Endothelial cell of umbilical vein (primary cell): ENCODE measurements around the gene GABRB2.

Source experiments
- CTCF ChIP-seq, 2 donors: IDR thresholded peaks; 1 replicate in 1 of 2; 2 replicates in 1 of 2; pipeline ENCODE4 v1.5.1; 2011; ENCODE audit warnings: low read length in 2 of 2, mild to moderate bottlenecking in 2 of 2, moderate library complexity in 2 of 2, control low read depth in 1 of 2, inconsistent platforms in 1 of 2, low read depth in 1 of 2; ENCODE audit not compliant: insufficient read depth in 1 of 2; ENCODE audit errors: extremely low read depth in 1 of 2
- EZH2 ChIP-seq: IDR thresholded peaks from 2 replicates; pipeline ENCODE4 v1.6.1; 2012; ENCODE audit warnings: borderline replicate concordance, low read depth, mild to moderate bottlenecking, moderate library complexity, low read length, inconsistent platforms; ENCODE audit not compliant: severe bottlenecking
- JUN ChIP-seq: IDR thresholded peaks from 2 replicates; pipeline ENCODE4 v1.6.1; 2011; ENCODE audit warnings: borderline replicate concordance, low read depth; ENCODE audit not compliant: insufficient read length, insufficient read depth
- POLR2A ChIP-seq: IDR thresholded peaks from 2 replicates; pipeline ENCODE4 v1.6.1; 2012; ENCODE audit warnings: low read depth, mild to moderate bottlenecking, control low read depth, low read length
- POLR2AphosphoS5 ChIP-seq: IDR thresholded peaks from 2 replicates; pipeline ENCODE4 v1.6.1; 2012; ENCODE audit warnings: low read depth, mild to moderate bottlenecking, control low read depth, low read length, moderate library complexity; ENCODE audit not compliant: insufficient read depth

DNA sequence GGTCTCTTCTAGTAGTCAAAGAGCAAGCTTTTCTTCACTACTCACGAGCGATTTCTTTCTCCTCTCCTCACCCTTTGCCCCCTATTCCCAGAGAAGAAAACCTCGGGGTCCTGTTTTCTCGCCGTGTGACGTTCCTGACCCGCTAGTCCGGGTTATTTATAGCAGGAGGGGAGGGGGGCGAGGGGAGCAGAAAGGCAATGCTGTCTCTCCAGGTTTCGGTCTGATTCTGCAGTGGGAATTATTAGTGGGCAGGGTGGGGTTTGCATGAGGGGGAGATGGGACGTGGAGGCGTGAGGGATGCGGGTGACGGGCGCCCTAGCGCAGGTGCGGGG is 847 bp upstream of the GABRB2 start:
- TF ChIP-seq CTCF (IDR thresholded peaks at IDR 0.05; ENCODE audit: extremely low read depth in 1 of 2, insufficient read depth in 1 of 2, low read depth in 1 of 2, low read length in 2 of 2) (no peak), EZH2 (no peak), POLR2AphosphoS5 (no peak), JUN (no peak), POLR2A (no peak)
